Right atrium auricular region (tissue), 2 donors: ENCODE data around the gene PHF12. TPM values are rescaled to one million over a fixed set of nuclear protein-coding genes. Genes with fewer than 3 reads are reported as not detected.

Source experiments
- DNase-seq: peaks from one replicate; pipeline ENCODE4 v3.0.0-alpha.2; 2019; ENCODE audit warnings: low spot score
- H3K27ac ChIP-seq, 2 donors: fragments of 200-600 bp; sonication (generic); 1 replicate in 1 of 2; 2 replicates in 1 of 2; pipeline ENCODE4 v1.5.1; 2016 to 2019
- H3K27me3 ChIP-seq, 2 donors: fragments of 200-600 bp; sonication (generic); one replicate each; pipeline versions ENCODE4 v1.5.1 to v1.6.0; 2017 to 2019
- H3K36me3 ChIP-seq: fragments of 200-600 bp; sonication (generic); one replicate; pipeline ENCODE4 v1.5.1; 2016
- H3K4me1 ChIP-seq, 2 donors: fragments of 200-600 bp; sonication (generic); one replicate each; pipeline versions ENCODE4 v1.5.1 to v1.6.0; 2017 to 2019
- H3K4me3 ChIP-seq, 2 donors: fragments of 200-600 bp; sonication (generic); 1 replicate in 1 of 2; 2 replicates in 1 of 2; pipeline ENCODE4 v1.5.1; 2017 to 2019; ENCODE audit warnings: mild to moderate bottlenecking in 1 of 2, moderate library complexity in 1 of 2
- H3K9me3 ChIP-seq, 2 donors: fragments of 200-600 bp; sonication (generic); one replicate each; pipeline ENCODE4 v1.5.1; 2019
- total RNA-seq, 2 donors: library from RNA; depleted of rRNA; stranded (reverse); fragments of >200 nt; gene quantifications; one replicate each; pipeline ENCODE4 v1.1.0, GENCODE V29; 2016
- TF ChIP-seq, protein P1 (sequence below), 2 donors: fragments of 200-600 bp; sonication (generic); IDR thresholded peaks; one replicate each; pipeline ENCODE4 v1.5.1; 2019; ENCODE audit warnings: antibody characterized with exemption in 2 of 2

Gene PHF12
- total RNA-seq, 2 donors from 2014 or later: 19.6 to 35.7 TPM

DNA sequence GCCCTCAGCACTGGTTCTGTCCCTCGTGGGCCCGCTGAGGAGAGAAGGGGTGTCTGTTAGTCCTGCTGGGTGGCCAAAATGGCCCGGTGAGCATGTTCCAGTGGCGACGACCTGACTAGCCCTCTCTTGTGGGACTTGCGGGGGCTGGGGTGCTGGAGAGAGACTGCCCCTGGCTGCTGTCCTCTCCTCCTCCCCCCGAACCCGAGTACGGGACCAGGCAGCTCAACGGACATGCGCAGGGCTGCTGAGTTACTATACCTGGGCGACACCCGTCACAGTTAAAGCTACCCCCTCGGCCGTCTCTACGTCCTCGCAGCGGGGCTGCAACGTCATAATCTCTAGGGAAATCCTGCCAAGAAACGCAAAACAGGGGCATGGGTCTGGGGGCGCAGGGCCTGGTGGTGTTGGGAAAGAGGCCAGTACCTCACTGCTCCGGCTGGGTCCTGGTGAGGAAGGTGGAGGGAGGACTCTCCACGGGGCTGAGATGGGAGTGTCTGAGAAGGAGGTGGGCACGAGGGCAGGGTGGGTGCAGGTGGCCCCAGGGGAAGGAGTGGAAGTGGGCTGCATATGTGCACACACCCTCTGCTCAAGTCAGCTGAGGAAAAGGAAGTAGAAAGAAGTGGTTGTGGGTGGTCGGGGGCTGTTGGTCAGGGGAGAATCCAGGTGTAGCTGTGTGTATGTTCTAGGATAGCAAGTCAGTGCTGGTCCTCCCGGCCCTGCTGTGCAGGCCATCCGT lies 67.2 kb downstream of the PHF12 start:
- H3K27me3 ChIP-seq: no peaks in the 10 kb centered on the region
- no peak overlapping the region for H3K4me3 ChIP-seq
- H3K4me1 ChIP-seq: peaks cover 0 to under 1% of the 10 kb centered on the region in 2 donors
- H3K36me3 ChIP-seq: peaks cover 62% of the 10 kb centered on the region
- no peak for DNase-seq
- TF ChIP-seq, protein P1, sequence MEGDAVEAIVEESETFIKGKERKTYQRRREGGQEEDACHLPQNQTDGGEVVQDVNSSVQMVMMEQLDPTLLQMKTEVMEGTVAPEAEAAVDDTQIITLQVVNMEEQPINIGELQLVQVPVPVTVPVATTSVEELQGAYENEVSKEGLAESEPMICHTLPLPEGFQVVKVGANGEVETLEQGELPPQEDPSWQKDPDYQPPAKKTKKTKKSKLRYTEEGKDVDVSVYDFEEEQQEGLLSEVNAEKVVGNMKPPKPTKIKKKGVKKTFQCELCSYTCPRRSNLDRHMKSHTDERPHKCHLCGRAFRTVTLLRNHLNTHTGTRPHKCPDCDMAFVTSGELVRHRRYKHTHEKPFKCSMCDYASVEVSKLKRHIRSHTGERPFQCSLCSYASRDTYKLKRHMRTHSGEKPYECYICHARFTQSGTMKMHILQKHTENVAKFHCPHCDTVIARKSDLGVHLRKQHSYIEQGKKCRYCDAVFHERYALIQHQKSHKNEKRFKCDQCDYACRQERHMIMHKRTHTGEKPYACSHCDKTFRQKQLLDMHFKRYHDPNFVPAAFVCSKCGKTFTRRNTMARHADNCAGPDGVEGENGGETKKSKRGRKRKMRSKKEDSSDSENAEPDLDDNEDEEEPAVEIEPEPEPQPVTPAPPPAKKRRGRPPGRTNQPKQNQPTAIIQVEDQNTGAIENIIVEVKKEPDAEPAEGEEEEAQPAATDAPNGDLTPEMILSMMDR (IDR thresholded peaks at IDR 0.05): no peak
- H3K27ac ChIP-seq: no peak overlapping the region
- no peaks in the 10 kb centered on the region for H3K9me3 ChIP-seq

- Histone ChIP-seq H3K36me3 (peaks cover 69% of the 10 kb centered on the region), H3K9me3 (no peaks in the 10 kb centered on the region), H3K4me1 (no peaks in the 10 kb centered on the region), H3K27me3 (no peaks in the 10 kb centered on the region), H3K4me3 (no peak overlapping the region), H3K27ac (no peak overlapping the region)
- DNase-seq: no peak
- TF ChIP-seq, protein P1 (IDR thresholded peaks at IDR 0.05): no peak
These were observed 69.0 kb downstream of the PHF12 start for GRCh38 chr17:28882154-28882895.

- Histone ChIP-seq H3K4me3 (no peak overlapping the region), H3K27ac (no peak overlapping the region), H3K4me1 (no peaks in the 10 kb centered on the region), H3K27me3 (no peaks in the 10 kb centered on the region), H3K9me3 (no peaks in the 10 kb centered on the region), H3K36me3 (peaks cover 69% of the 10 kb centered on the region)
- DNase-seq: no peak
- TF ChIP-seq, protein P1 (IDR thresholded peaks at IDR 0.05): no peak
These were observed 69.7 kb downstream of the PHF12 start for GRCh38 chr17:28881533-28882056.

GRCh38 chr17:28880572-28880945 lies 70.8 kb downstream of the PHF12 start:
- no peak overlapping the region for H3K27ac ChIP-seq
- H3K9me3 ChIP-seq: no peaks in the 10 kb centered on the region
- TF ChIP-seq, protein P1 (IDR thresholded peaks at IDR 0.05): no peak
- H3K27me3 ChIP-seq: no peaks in the 10 kb centered on the region
- no peak overlapping the region for H3K4me3 ChIP-seq
- H3K4me1 ChIP-seq: no peaks in the 10 kb centered on the region
- DNase-seq: no peak
- peaks cover 69% of the 10 kb centered on the region for H3K36me3 ChIP-seq

GRCh38 chr17:28879886-28880571 lies 71.3 kb downstream of the PHF12 start:
- Histone ChIP-seq H3K9me3 (no peaks in the 10 kb centered on the region), H3K27me3 (no peaks in the 10 kb centered on the region), H3K4me1 (no peaks in the 10 kb centered on the region), H3K4me3 (no peak overlapping the region), H3K36me3 (peaks cover 64% of the 10 kb centered on the region), H3K27ac (no peak overlapping the region)
- no peak for DNase-seq
- TF ChIP-seq, protein P1 (IDR thresholded peaks at IDR 0.05): no peak
